GM18873 (cell line): ENCODE measurements around the gene KLHL8.
"Not testable (repeated sequence)": the region's sequence is repeated elsewhere in the genome, so short reads cannot be mapped to it uniquely, and the experiment has no call there.

ENCODE experiments used
- ATAC-seq: cut with Tn5 transposase; IDR thresholded peaks from one replicate; pipeline ENCODE4 v1.9.1; 2021; ENCODE audit warnings: mild to moderate bottlenecking, moderate library complexity, moderate number of reproducible peaks; ENCODE audit not compliant: unreplicated experiment, low FRiP score

KLHL8 gene

GRCh38 chr4:87185146-87185870 lies 35.1 kb downstream of the KLHL8 start:
- ATAC-seq, result no peak

GRCh38 chr4:87180767-87181166 lies 39.7 kb downstream of the KLHL8 start:
- ATAC-seq, result no peak

GRCh38 chr4:87179751-87180150 lies 40.7 kb downstream of the KLHL8 start:
- no peak for ATAC-seq

GRCh38 chr4:87174672-87175071 lies 45.7 kb downstream of the KLHL8 start:
- no peak for ATAC-seq

- no peak for ATAC-seq
These were observed 48.5 kb downstream of the KLHL8 start for GRCh38 chr4:87171944-87172343.

- ATAC-seq, result no peak
These were observed 54.0 kb downstream of the KLHL8 start for GRCh38 chr4:87166296-87166854.

GRCh38 chr4:87165892-87166291 lies 54.5 kb downstream of the KLHL8 start:
- ATAC-seq, result no peak

GRCh38 chr4:87153078-87153870 lies 67.1 kb downstream of the KLHL8 start:
- no peak for ATAC-seq

- no peak for ATAC-seq
These were observed 67.9 kb downstream of the KLHL8 start for GRCh38 chr4:87152310-87153041.

GRCh38 chr4:87151730-87152129 lies 68.7 kb downstream of the KLHL8 start:
- ATAC-seq, result no peak

- peak; percentile 67 for ATAC-seq
These were observed 69.7 kb downstream of the KLHL8 start for GRCh38 chr4:87150498-87151261.

- ATAC-seq, result no peak
These were observed 73.3 kb downstream of the KLHL8 start for GRCh38 chr4:87147116-87147515.

GRCh38 chr4:87145934-87146333 lies 74.5 kb downstream of the KLHL8 start:
- not testable (repeated sequence) for ATAC-seq

GRCh38 chr4:87144356-87144755 lies 76.1 kb downstream of the KLHL8 start:
- ATAC-seq, result no peak

GRCh38 chr4:87141428-87141827 lies 79.0 kb downstream of the KLHL8 start:
- ATAC-seq, result no peak

GRCh38 chr4:87134122-87134521 lies 86.3 kb downstream of the KLHL8 start:
- no peak for ATAC-seq

- ATAC-seq, result no peak
These were observed 87.2 kb downstream of the KLHL8 start for GRCh38 chr4:87133183-87133582.

GRCh38 chr4:87132035-87132434 lies 88.4 kb downstream of the KLHL8 start:
- no peak for ATAC-seq

GRCh38 chr4:87130985-87131703 lies 89.3 kb downstream of the KLHL8 start:
- no peak for ATAC-seq

- ATAC-seq, result no peak
These were observed 90.7 kb downstream of the KLHL8 start for GRCh38 chr4:87129681-87130080.
